PC-3 (cell line): Measurements from ENCODE around the gene NBPF26. TPM values are rescaled to one million over a fixed set of nuclear protein-coding genes. Genes with fewer than 3 reads are reported as not detected.
"Not testable (repeated sequence)": the region's sequence is repeated elsewhere in the genome, so short reads cannot be mapped to it uniquely, and the experiment has no call there.

Experiments used
- ATAC-seq: fragments of 200-7000 bp; cut with Tn5 transposase; 2 replicates; pipeline ENCODE4 v1.9.1; 2020; ENCODE audit warnings: mild to moderate bottlenecking, moderate library complexity
- BruUV-seq: library from RNA; stranded (reverse); fragments of 400-500 nt; replicated peaks from 2 replicates; lab custom pipeline; 2021; lab: Mats Ljungman, UMichigan
- CTCF ChIA-PET: fragments of 300-600 bp; sonication (Branson Sonifier 250); formaldehyde crosslinking; loops from one replicate; lab custom pipeline; 2022; ENCODE audit warnings: antibody characterized with exemption; lab: Charles Lee
- POLR2A ChIA-PET: fragments of 300-600 bp; sonication (Branson Sonifier 250); formaldehyde crosslinking; loops from one replicate; lab custom pipeline; 2022; ENCODE audit warnings: antibody characterized with exemption; ENCODE audit not compliant: unreplicated experiment; lab: Charles Lee
- DNase-seq: peaks from one replicate; pipeline ENCODE4 v3.0.0-alpha.2; 2015
- H2AFZ ChIP-seq: fragments of 300-600 bp; sonication (generic); 2 replicates; pipeline ENCODE4 v1.6.0; 2016; ENCODE audit warnings: antibody characterized with exemption, low read length
- H3F3A ChIP-seq: fragments of 300-600 bp; sonication (generic); one replicate; pipeline ENCODE4 v1.6.0; 2017; ENCODE audit warnings: antibody characterized with exemption, low read length, control low read depth, mild to moderate bottlenecking; ENCODE audit not compliant: unreplicated experiment
- H3K27ac ChIP-seq: fragments of 300-600 bp; sonication (generic); 2 replicates; pipeline ENCODE4 v1.5.1; 2016; ENCODE audit warnings: mild to moderate bottlenecking, low read length
- H3K27me3 ChIP-seq: fragments of 300-600 bp; sonication (generic); 2 replicates; pipeline ENCODE4 v1.6.1; 2016; ENCODE audit warnings: low read length, mixed read lengths
- H3K36me3 ChIP-seq: fragments of 300-600 bp; sonication (generic); 2 replicates; pipeline ENCODE4 v1.6.1; 2016; ENCODE audit warnings: low read depth, mixed run types, low read length, mixed read lengths
- H3K4me1 ChIP-seq: fragments of 300-600 bp; sonication (generic); 2 replicates; pipeline ENCODE4 v1.5.1; 2016; ENCODE audit warnings: low read length; ENCODE audit not compliant: insufficient read depth
- H3K4me2 ChIP-seq: fragments of 300-600 bp; sonication (generic); 2 replicates; pipeline ENCODE4 v1.6.0; 2016; ENCODE audit warnings: low read length
- H3K4me3 ChIP-seq: fragments of 300-600 bp; sonication (generic); 2 replicates; pipeline ENCODE4 v1.5.1; 2016; ENCODE audit warnings: mild to moderate bottlenecking, low read length, mixed read lengths
- H3K79me2 ChIP-seq: fragments of 300-600 bp; sonication (generic); 2 replicates; pipeline ENCODE4 v1.6.1; 2017; ENCODE audit warnings: low read length, mixed read lengths
- H3K9ac ChIP-seq: fragments of 300-600 bp; sonication (generic); 2 replicates; pipeline ENCODE4 v1.6.0; 2016; ENCODE audit warnings: mild to moderate bottlenecking, low read length
- H3K9me2 ChIP-seq: fragments of 300-600 bp; sonication (generic); replicated peaks from 2 replicates; pipeline ENCODE4 v1.6.1; 2016; ENCODE audit warnings: mixed run types, low read length, mixed read lengths
- H3K9me3 ChIP-seq: fragments of 300-600 bp; sonication (generic); 2 replicates; pipeline ENCODE4 v1.6.1; 2016; ENCODE audit warnings: low read length, mixed read lengths
- H4K20me1 ChIP-seq: fragments of 300-600 bp; sonication (generic); 2 replicates; pipeline ENCODE4 v1.6.1; 2016; ENCODE audit warnings: low read length, mixed read lengths
- intact Hi-C: fragments of 100-400 bp; cut with micrococcal nuclease; formaldehyde crosslinking; loops from 2 replicates; pipeline ENCODE4 v1.9.0; 2023
- total RNA-seq: library from RNA; depleted of rRNA; stranded (reverse); fragments of >200 nt; gene quantifications from 2 replicates; pipeline ENCODE4 v1.2.3, GENCODE V29; 2014

The NBPF26 gene
- total RNA-seq, 1 experiment from 2014 or later, result 25.1 TPM

- CTCF ChIA-PET, H2AFZ ChIP-seq, H3K79me2 ChIP-seq, H3K4me2 ChIP-seq, H3K9me2 ChIP-seq, BruUV-seq, H3K27me3 ChIP-seq, DNase-seq, ATAC-seq, H3K36me3 ChIP-seq, H3K4me3 ChIP-seq, H3K4me1 ChIP-seq, POLR2A ChIA-PET, H3K9me3 ChIP-seq, intact Hi-C loops, H4K20me1 ChIP-seq, H3F3A ChIP-seq, H3K9ac ChIP-seq, H3K27ac ChIP-seq: not testable (repeated sequence)
Observed at GRCh38 chr1:120700807-120701562, 22.8 kb upstream of the NBPF26 start.

- H3K9ac ChIP-seq, CTCF ChIA-PET, H3K27ac ChIP-seq, H3K4me1 ChIP-seq, H3K79me2 ChIP-seq, H3K36me3 ChIP-seq, ATAC-seq, H3K9me3 ChIP-seq, DNase-seq, POLR2A ChIA-PET, H3F3A ChIP-seq, H3K9me2 ChIP-seq, intact Hi-C loops, H4K20me1 ChIP-seq, H3K27me3 ChIP-seq: not testable (repeated sequence)
- Histone ChIP-seq H3K4me3 (peak overlapping the region; percentile 40; the same call in 1 of the 2 replicates), H3K4me2 (peak overlapping the region; percentile 41; the same call in 1 of the 2 replicates), H2AFZ (peak overlapping the region; percentile 57)
- BruUV-seq, result TSS peak; percentile 55
Observed at GRCh38 chr1:120723358-120723714, 409 bp upstream of the NBPF26 start.

GRCh38 chr1:120724507-120724906, 762 bp downstream of the NBPF26 start:
- peak overlapping the region; percentile 79 for H3K9ac ChIP-seq
- H3F3A ChIP-seq, H3K27ac ChIP-seq, POLR2A ChIA-PET, H3K36me3 ChIP-seq, H3K27me3 ChIP-seq, H3K4me1 ChIP-seq, ATAC-seq, H4K20me1 ChIP-seq, H3K9me2 ChIP-seq, H3K9me3 ChIP-seq, H3K79me2 ChIP-seq, intact Hi-C loops, CTCF ChIA-PET, DNase-seq: not testable (repeated sequence)
- peak overlapping the region; percentile 82 for H3K4me2 ChIP-seq
- BruUV-seq, result TSS peak; percentile 53
- H3K4me3 ChIP-seq, result peak overlapping the region; percentile 84
- peak overlapping the region; percentile 48; the same call in 1 of the 2 replicates for H2AFZ ChIP-seq

- not testable (repeated sequence) for H4K20me1 ChIP-seq, BruUV-seq
Observed at GRCh38 chr1:120728811-120729210, 5.1 kb downstream of the NBPF26 start.

GRCh38 chr1:120769090-120769489, 45.3 kb downstream of the NBPF26 start:
- H3K9me2 ChIP-seq, H3K27me3 ChIP-seq, intact Hi-C loops, H3K4me3 ChIP-seq, BruUV-seq, H3K4me2 ChIP-seq, H3K36me3 ChIP-seq, H2AFZ ChIP-seq, ATAC-seq, H3K9ac ChIP-seq, H3K27ac ChIP-seq, POLR2A ChIA-PET, H4K20me1 ChIP-seq, H3K4me1 ChIP-seq, CTCF ChIA-PET, H3F3A ChIP-seq, H3K79me2 ChIP-seq, H3K9me3 ChIP-seq, DNase-seq: not testable (repeated sequence)

More at GRCh38 chr1:120728811-120729210, 5.1 kb downstream of the NBPF26 start:
- H3K36me3 ChIP-seq, H3F3A ChIP-seq, H2AFZ ChIP-seq, H3K4me2 ChIP-seq, H3K27ac ChIP-seq, H3K79me2 ChIP-seq, intact Hi-C loops, POLR2A ChIA-PET, H3K9me3 ChIP-seq, H3K27me3 ChIP-seq, H3K9ac ChIP-seq, DNase-seq, CTCF ChIA-PET, H3K4me3 ChIP-seq, ATAC-seq, H3K4me1 ChIP-seq, H3K9me2 ChIP-seq: not testable (repeated sequence)

GRCh38 chr1:120805452-120805851, 81.7 kb downstream of the NBPF26 start:
- DNase-seq, result peak; percentile 1
- H3K79me2 ChIP-seq, H3F3A ChIP-seq, H3K4me1 ChIP-seq, BruUV-seq, CTCF ChIA-PET, H2AFZ ChIP-seq, H3K9me3 ChIP-seq, H3K9ac ChIP-seq, H4K20me1 ChIP-seq, H3K27ac ChIP-seq, H3K9me2 ChIP-seq, H3K4me2 ChIP-seq, H3K4me3 ChIP-seq, H3K36me3 ChIP-seq, POLR2A ChIA-PET, ATAC-seq, intact Hi-C loops, H3K27me3 ChIP-seq: not testable (repeated sequence)
